Memory B cell (primary cell): ENCODE data around the gene FNBP1L.
A peak's percentile ranks its signal among the peaks of the same experiment; 100 is the strongest.
"Not testable (repeated sequence)": the region's sequence is repeated elsewhere in the genome, so short reads cannot be mapped to it uniquely, and the experiment has no call there.

Experiments
- ATAC-seq: fragments of 150-1000 bp; cut with Tn5 transposase; 2 replicates; pipeline ENCODE4 v1.10.0; 2021; ENCODE audit warnings: low read depth, mild to moderate bottlenecking, moderate library complexity
- DNase-seq, 2 donors: peaks; one replicate each; pipeline ENCODE4 v3.0.0; 2022; ENCODE audit warnings: low spot score in 2 of 2
- H3K27ac Mint-ChIP-seq: one replicate; pipeline ENCODE4 v1.8.0; 2022; ENCODE audit warnings: mild to moderate bottlenecking, moderate library complexity, mixed read lengths
- H3K27me3 Mint-ChIP-seq: one replicate; pipeline ENCODE4 v1.8.0; 2022; ENCODE audit warnings: mixed read lengths
- H3K36me3 Mint-ChIP-seq: one replicate; pipeline ENCODE4 v1.8.0; 2022; ENCODE audit warnings: mild to moderate bottlenecking, mixed read lengths
- H3K4me1 Mint-ChIP-seq: one replicate; pipeline ENCODE4 v1.8.0; 2022; ENCODE audit warnings: mixed read lengths
- H3K4me3 Mint-ChIP-seq: one replicate; pipeline ENCODE4 v1.8.0; 2022; ENCODE audit warnings: mild to moderate bottlenecking, moderate library complexity, mixed read lengths
- H3K9me3 Mint-ChIP-seq: one replicate; pipeline ENCODE4 v1.8.0; 2022; ENCODE audit warnings: mixed read lengths

FNBP1L gene

GRCh38 chr1:93546162-93546863, 98.4 kb downstream of the FNBP1L start:
- Mint-ChIP-seq H3K27me3 (no peaks in the 10 kb centered on the region), H3K27ac (no peak overlapping the region), H3K36me3 (peaks cover 11% of the 10 kb centered on the region), H3K4me1 (no peaks in the 10 kb centered on the region), H3K9me3 (no peaks in the 10 kb centered on the region), H3K4me3 (no peak overlapping the region)
- ATAC-seq (no peak), DNase-seq (no peak)

- Mint-ChIP-seq H3K4me1 (no peaks in the 10 kb centered on the region), H3K36me3 (peaks cover 12% of the 10 kb centered on the region), H3K27me3 (no peaks in the 10 kb centered on the region), H3K27ac (no peak overlapping the region), H3K4me3 (no peak overlapping the region), H3K9me3 (no peaks in the 10 kb centered on the region)
- no peak for ATAC-seq
- DNase-seq, result no peak
These were observed 101.2 kb downstream of the FNBP1L start for GRCh38 chr1:93549131-93549530.

GRCh38 chr1:93549811-93550210, 101.9 kb downstream of the FNBP1L start:
- no peak for ATAC-seq
- no peak overlapping the region for H3K4me3 Mint-ChIP-seq

GRCh38 chr1:93552741-93553455, 105.0 kb downstream of the FNBP1L start:
- DNase-seq (no peak), ATAC-seq (no peak)
- no peaks in the 10 kb centered on the region for H3K27me3 Mint-ChIP-seq
- H3K9me3 Mint-ChIP-seq, result no peaks in the 10 kb centered on the region
- H3K4me3 Mint-ChIP-seq, result no peak overlapping the region
- peaks cover 5% of the 10 kb centered on the region for H3K36me3 Mint-ChIP-seq
- peaks cover 3% of the 10 kb centered on the region for H3K4me1 Mint-ChIP-seq
- H3K27ac Mint-ChIP-seq, result no peak overlapping the region

More at GRCh38 chr1:93549811-93550210, 101.9 kb downstream of the FNBP1L start:
- Mint-ChIP-seq H3K9me3 (no peaks in the 10 kb centered on the region), H3K36me3 (peaks cover 10% of the 10 kb centered on the region), H3K27me3 (no peaks in the 10 kb centered on the region), H3K27ac (no peak overlapping the region), H3K4me1 (no peaks in the 10 kb centered on the region)
- DNase-seq, result no peak

GRCh38 chr1:93553886-93554490, 106.1 kb downstream of the FNBP1L start:
- H3K4me1 Mint-ChIP-seq, H3K27me3 Mint-ChIP-seq, H3K36me3 Mint-ChIP-seq, DNase-seq, H3K9me3 Mint-ChIP-seq, ATAC-seq, H3K4me3 Mint-ChIP-seq, H3K27ac Mint-ChIP-seq: not testable (repeated sequence)

- Mint-ChIP-seq H3K36me3 (peaks cover 5% of the 10 kb centered on the region), H3K4me1 (peaks cover 18% of the 10 kb centered on the region), H3K4me3 (no peak overlapping the region), H3K27me3 (no peaks in the 10 kb centered on the region), H3K9me3 (no peaks in the 10 kb centered on the region), H3K27ac (no peak overlapping the region)
- ATAC-seq, result no peak
- DNase-seq, result no peak
These were observed 107.3 kb downstream of the FNBP1L start for GRCh38 chr1:93554883-93555872.

GRCh38 chr1:93556291-93556690, 108.4 kb downstream of the FNBP1L start:
- Mint-ChIP-seq H3K27me3 (no peaks in the 10 kb centered on the region), H3K36me3 (peaks cover 10% of the 10 kb centered on the region), H3K9me3 (no peaks in the 10 kb centered on the region), H3K27ac (no peak overlapping the region), H3K4me1 (peaks cover 18% of the 10 kb centered on the region), H3K4me3 (no peak overlapping the region)
- no peak for DNase-seq
- ATAC-seq, result no peak

GRCh38 chr1:93559045-93559444, 111.1 kb downstream of the FNBP1L start:
- ATAC-seq, result peak; percentile 56
- no peaks in the 10 kb centered on the region for H3K27me3 Mint-ChIP-seq
- H3K4me3 Mint-ChIP-seq, result peak overlapping the region; percentile 17
- no peak for DNase-seq
- no peaks in the 10 kb centered on the region for H3K9me3 Mint-ChIP-seq
- no peak overlapping the region for H3K27ac Mint-ChIP-seq
- H3K36me3 Mint-ChIP-seq, result peaks cover 21% of the 10 kb centered on the region
- peaks cover 18% of the 10 kb centered on the region for H3K4me1 Mint-ChIP-seq

GRCh38 chr1:93559695-93560094, 111.8 kb downstream of the FNBP1L start:
- peaks cover 18% of the 10 kb centered on the region for H3K4me1 Mint-ChIP-seq
- H3K36me3 Mint-ChIP-seq, result peaks cover 23% of the 10 kb centered on the region
- H3K27me3 Mint-ChIP-seq, result no peaks in the 10 kb centered on the region
- no peak overlapping the region for H3K4me3 Mint-ChIP-seq
- H3K27ac Mint-ChIP-seq, result no peak overlapping the region
- ATAC-seq (no peak), DNase-seq (no peak)
- no peaks in the 10 kb centered on the region for H3K9me3 Mint-ChIP-seq

GRCh38 chr1:93565496-93566206, 117.7 kb downstream of the FNBP1L start:
- DNase-seq (no peak), ATAC-seq (no peak)
- H3K9me3 Mint-ChIP-seq, result no peaks in the 10 kb centered on the region
- H3K27ac Mint-ChIP-seq, result no peak overlapping the region
- peaks cover 36% of the 10 kb centered on the region for H3K36me3 Mint-ChIP-seq
- no peak overlapping the region for H3K4me3 Mint-ChIP-seq
- H3K27me3 Mint-ChIP-seq, result no peaks in the 10 kb centered on the region
- H3K4me1 Mint-ChIP-seq, result no peaks in the 10 kb centered on the region

GRCh38 chr1:93566227-93566626, 118.3 kb downstream of the FNBP1L start:
- DNase-seq (no peak), ATAC-seq (no peak)
- H3K27me3 Mint-ChIP-seq, result no peaks in the 10 kb centered on the region
- no peaks in the 10 kb centered on the region for H3K9me3 Mint-ChIP-seq
- H3K36me3 Mint-ChIP-seq, result peaks cover 32% of the 10 kb centered on the region
- H3K4me1 Mint-ChIP-seq, result no peaks in the 10 kb centered on the region
- no peak overlapping the region for H3K4me3 Mint-ChIP-seq
- H3K27ac Mint-ChIP-seq, result no peak overlapping the region

- no peak for ATAC-seq
- Mint-ChIP-seq H3K4me1 (no peaks in the 10 kb centered on the region), H3K36me3 (peaks cover 27% of the 10 kb centered on the region), H3K9me3 (no peaks in the 10 kb centered on the region), H3K4me3 (no peak overlapping the region), H3K27ac (no peak overlapping the region), H3K27me3 (no peaks in the 10 kb centered on the region)
- DNase-seq, result no peak
These were observed 119.5 kb downstream of the FNBP1L start for GRCh38 chr1:93567255-93567918.

GRCh38 chr1:93569489-93569888, 121.6 kb downstream of the FNBP1L start:
- no peak overlapping the region for H3K4me3 Mint-ChIP-seq
- DNase-seq (no peak), ATAC-seq (no peak)
- H3K36me3 Mint-ChIP-seq, result peaks cover 28% of the 10 kb centered on the region
- H3K27ac Mint-ChIP-seq, result no peak overlapping the region
- H3K4me1 Mint-ChIP-seq, result no peaks in the 10 kb centered on the region
- no peaks in the 10 kb centered on the region for H3K27me3 Mint-ChIP-seq
- no peaks in the 10 kb centered on the region for H3K9me3 Mint-ChIP-seq
